ENCODE data around the gene ARID5B. TPM values are rescaled to one million over a fixed set of nuclear protein-coding genes. Genes with fewer than 3 reads are reported as not detected.

ARID5B gene
- total RNA-seq, 1 donor from 2014 or later: 76.8 TPM

GRCh38 chr10:62053860-62054259, 152.4 kb downstream of the ARID5B start:
- H3K36me3 Mint-ChIP-seq (ENCODE audit: low read depth): peaks cover 85% of the 10 kb centered on the region
- H3K4me1 Mint-ChIP-seq: peaks cover 98% of the 10 kb centered on the region
- ChIA-PET POLR2A (interaction anchor here (0.9 to 7.4 kb wide), 20 partner anchors 8 to 191 kb away, joined by 3 to 103 read pairs (median 6); partner anchors contain the start of gene ARID5B), CTCF (interaction anchor here (1.2 to 7.4 kb wide), 5 partner anchors 15 to 191 kb away, joined by 3 to 77 read pairs (median 6); no protein-coding TSS in a partner anchor)
- intact Hi-C loops (cut with micrococcal nuclease): loop anchor here (10.0 kb wide), 1 partner anchor 769 kb away; no protein-coding TSS in a partner anchor
- H3K27me3 Mint-ChIP-seq: no peaks in the 10 kb centered on the region
- DNase-seq (no peak), ATAC-seq (ENCODE audit: low read depth) (no peak)
- peaks cover 2% of the 10 kb centered on the region for H3K9me3 Mint-ChIP-seq
- TF ChIP-seq CTCF (IDR thresholded peaks at IDR 0.05): no peak
- H3K27ac Mint-ChIP-seq: peak overlapping the region; percentile 93
- peak overlapping the region; percentile 73 for H3K4me3 Mint-ChIP-seq

GRCh38 chr10:62054408-62054807, 152.9 kb downstream of the ARID5B start:
- Mint-ChIP-seq H3K27ac (peak overlapping the region; percentile 93), H3K27me3 (no peaks in the 10 kb centered on the region), H3K36me3 (ENCODE audit: low read depth) (peaks cover 85% of the 10 kb centered on the region), H3K4me1 (peaks cover 98% of the 10 kb centered on the region), H3K9me3 (peaks cover 2% of the 10 kb centered on the region), H3K4me3 (peak overlapping the region; percentile 73)
- ChIA-PET POLR2A (interaction anchor here (0.6 to 7.4 kb wide), 23 partner anchors 8 to 576 kb away, joined by 3 to 103 read pairs (median 5); partner anchors contain the start of gene ARID5B), CTCF (interaction anchor here (1.0 to 7.4 kb wide), 6 partner anchors 15 to 191 kb away, joined by 3 to 77 read pairs (median 4); no protein-coding TSS in a partner anchor)
- no peak for DNase-seq
- intact Hi-C loops (cut with micrococcal nuclease): loop anchor here (10.0 kb wide), 1 partner anchor 770 kb away; no protein-coding TSS in a partner anchor
- TF ChIP-seq CTCF (IDR thresholded peaks at IDR 0.05): no peak
- peak; percentile 41 for ATAC-seq (ENCODE audit: low read depth)

- Mint-ChIP-seq H3K4me3 (peak overlapping the region; percentile 73), H3K27me3 (no peaks in the 10 kb centered on the region), H3K36me3 (ENCODE audit: low read depth) (peaks cover 86% of the 10 kb centered on the region), H3K27ac (peak overlapping the region; percentile 93), H3K9me3 (peaks cover 2% of the 10 kb centered on the region), H3K4me1 (peaks cover 98% of the 10 kb centered on the region)
- no peak for DNase-seq
- no peak for TF ChIP-seq CTCF (IDR thresholded peaks at IDR 0.05)
- CTCF ChIA-PET: interaction anchor here (1.0 to 7.4 kb wide), 6 partner anchors 16 to 190 kb away, joined by 3 to 77 read pairs (median 4); no protein-coding TSS in a partner anchor
- intact Hi-C loops (cut with micrococcal nuclease): loop anchor here (10.0 kb wide), 1 partner anchor 770 kb away; no protein-coding TSS in a partner anchor
- POLR2A ChIA-PET: interaction anchor here (0.6 to 7.4 kb wide), 22 partner anchors 9 to 576 kb away, joined by 3 to 103 read pairs (median 6); partner anchors contain the start of gene ARID5B
- ATAC-seq (ENCODE audit: low read depth): peak; percentile 56
Measured at GRCh38 chr10:62054830-62055229, 153.3 kb downstream of the ARID5B start.

GRCh38 chr10:62056219-62056618, 154.7 kb downstream of the ARID5B start:
- no peak for TF ChIP-seq CTCF (IDR thresholded peaks at IDR 0.05)
- DNase-seq (no peak), ATAC-seq (ENCODE audit: low read depth) (no peak)
- CTCF ChIA-PET: interaction anchor here (1.5 to 2.8 kb wide), 2 partner anchors 17 to 189 kb away, joined by 6 to 12 read pairs; no protein-coding TSS in a partner anchor
- peak overlapping the region; percentile 93 for H3K27ac Mint-ChIP-seq
- H3K4me1 Mint-ChIP-seq: peaks cover 94% of the 10 kb centered on the region
- H3K36me3 Mint-ChIP-seq (ENCODE audit: low read depth): peaks cover 92% of the 10 kb centered on the region
- peak overlapping the region; percentile 73 for H3K4me3 Mint-ChIP-seq
- no peaks in the 10 kb centered on the region for H3K27me3 Mint-ChIP-seq
- intact Hi-C loops (cut with micrococcal nuclease): loop anchor here (10.0 kb wide), 1 partner anchor 771 kb away; no protein-coding TSS in a partner anchor
- H3K9me3 Mint-ChIP-seq: peaks cover 2% of the 10 kb centered on the region
- POLR2A ChIA-PET: interaction anchor here (0.8 to 4.7 kb wide), 10 partner anchors 9 to 189 kb away, joined by 3 to 45 read pairs (median 4); no protein-coding TSS in a partner anchor

GRCh38 chr10:62056698-62057097, 155.2 kb downstream of the ARID5B start:
- no peak for TF ChIP-seq CTCF (IDR thresholded peaks at IDR 0.05)
- DNase-seq: no peak
- Mint-ChIP-seq H3K9me3 (peaks cover 2% of the 10 kb centered on the region), H3K27me3 (no peaks in the 10 kb centered on the region), H3K36me3 (ENCODE audit: low read depth) (peaks cover 93% of the 10 kb centered on the region), H3K4me3 (no peak overlapping the region), H3K27ac (peak overlapping the region; percentile 93), H3K4me1 (peaks cover 94% of the 10 kb centered on the region)
- ATAC-seq (ENCODE audit: low read depth): no peak
- intact Hi-C loops (cut with micrococcal nuclease): loop anchor here (10.0 kb wide), 1 partner anchor 772 kb away; no protein-coding TSS in a partner anchor
- ChIA-PET CTCF (interaction anchor here (1.5 to 2.8 kb wide), 2 partner anchors 18 to 188 kb away, joined by 6 to 12 read pairs; no protein-coding TSS in a partner anchor), POLR2A (interaction anchor here (0.8 to 4.7 kb wide), 9 partner anchors 10 to 188 kb away, joined by 3 to 45 read pairs (median 4); no protein-coding TSS in a partner anchor)

Data from activated B cell treated with CpG ODN at 0.5 μM for 24 hours (primary cell).